Uterus (tissue), 2 donors: ENCODE results near the gene ZBP1.

Experiments
- CTCF ChIP-seq, 4 experiments: fragments of 200-600 bp in 2 of 4; fragments of 450-650 bp in 2 of 4; sonication (generic) in 2 of 4; IDR thresholded peaks; one replicate each; pipeline ENCODE4 v1.5.1; 2016 to 2019; ENCODE audit warnings: antibody characterized with exemption in 4 of 4, mild to moderate bottlenecking in 2 of 4, moderate library complexity in 1 of 4
- POLR2A ChIP-seq, 2 donors: fragments of 450-650 bp; IDR thresholded peaks; one replicate each; pipeline ENCODE4 v1.6.1; 2016; ENCODE audit warnings: antibody characterized with exemption in 2 of 2, mild to moderate bottlenecking in 1 of 2, moderate library complexity in 1 of 2

- TF ChIP-seq CTCF (IDR thresholded peaks at IDR 0.05) (no peak), POLR2A (IDR thresholded peaks at IDR 0.05) (no peak)
These were observed 64.6 kb downstream of the ZBP1 start for GRCh38 chr20:57555457-57556184.
